Activated CD4-positive, alpha-beta memory T cell treated with anti-CD3 and anti-CD28 coated beads for 36 hours (primary cell): Measurements from ENCODE around the gene BHLHA15. TPM values are rescaled to one million over a fixed set of nuclear protein-coding genes. Genes with fewer than 3 reads are reported as not detected.

Experiments
- CTCF ChIA-PET: fragments of 350-600 bp; sonication (Branson Sonifier 250); formaldehyde crosslinking; loops from one replicate; lab custom pipeline; 2021; ENCODE audit warnings: antibody characterized with exemption, inconsistent platforms; lab: Charles Lee
- POLR2A ChIA-PET: fragments of 350-600 bp; sonication (Branson Sonifier 250); formaldehyde crosslinking; loops from one replicate; lab custom pipeline; 2021; ENCODE audit warnings: antibody characterized with exemption; lab: Charles Lee
- DNase-seq: peaks from one replicate; pipeline ENCODE4 v3.0.0-alpha.2; 2020
- H3K27ac Mint-ChIP-seq: one replicate; pipeline ENCODE4 v1.8.0; 2021; ENCODE audit warnings: mixed read lengths
- H3K27me3 Mint-ChIP-seq: one replicate; pipeline ENCODE4 v1.8.0; 2021; ENCODE audit warnings: mixed read lengths
- H3K36me3 Mint-ChIP-seq: one replicate; pipeline ENCODE4 v1.8.0; 2021; ENCODE audit warnings: mixed read lengths
- H3K4me1 Mint-ChIP-seq: one replicate; pipeline ENCODE4 v1.8.0; 2021; ENCODE audit warnings: low read depth, mixed read lengths
- H3K4me3 Mint-ChIP-seq: one replicate; pipeline ENCODE4 v1.8.0; 2021; ENCODE audit warnings: mild to moderate bottlenecking, mixed read lengths
- H3K9me3 Mint-ChIP-seq: one replicate; pipeline ENCODE4 v1.8.0; 2021; ENCODE audit warnings: mixed read lengths
- intact Hi-C: fragments of 100-400 bp; cut with micrococcal nuclease; formaldehyde crosslinking; loops from one replicate; pipeline ENCODE4 v1.15.1; 2023
- total RNA-seq, 2 experiments: library from RNA; stranded (reverse); gene quantifications; one replicate each; pipeline ENCODE4 v1.2.3, GENCODE V29; 2021

The BHLHA15 gene
- total RNA-seq, 2 experiments from 2014 or later = 0.67 TPM; not detected in 1

DNA sequence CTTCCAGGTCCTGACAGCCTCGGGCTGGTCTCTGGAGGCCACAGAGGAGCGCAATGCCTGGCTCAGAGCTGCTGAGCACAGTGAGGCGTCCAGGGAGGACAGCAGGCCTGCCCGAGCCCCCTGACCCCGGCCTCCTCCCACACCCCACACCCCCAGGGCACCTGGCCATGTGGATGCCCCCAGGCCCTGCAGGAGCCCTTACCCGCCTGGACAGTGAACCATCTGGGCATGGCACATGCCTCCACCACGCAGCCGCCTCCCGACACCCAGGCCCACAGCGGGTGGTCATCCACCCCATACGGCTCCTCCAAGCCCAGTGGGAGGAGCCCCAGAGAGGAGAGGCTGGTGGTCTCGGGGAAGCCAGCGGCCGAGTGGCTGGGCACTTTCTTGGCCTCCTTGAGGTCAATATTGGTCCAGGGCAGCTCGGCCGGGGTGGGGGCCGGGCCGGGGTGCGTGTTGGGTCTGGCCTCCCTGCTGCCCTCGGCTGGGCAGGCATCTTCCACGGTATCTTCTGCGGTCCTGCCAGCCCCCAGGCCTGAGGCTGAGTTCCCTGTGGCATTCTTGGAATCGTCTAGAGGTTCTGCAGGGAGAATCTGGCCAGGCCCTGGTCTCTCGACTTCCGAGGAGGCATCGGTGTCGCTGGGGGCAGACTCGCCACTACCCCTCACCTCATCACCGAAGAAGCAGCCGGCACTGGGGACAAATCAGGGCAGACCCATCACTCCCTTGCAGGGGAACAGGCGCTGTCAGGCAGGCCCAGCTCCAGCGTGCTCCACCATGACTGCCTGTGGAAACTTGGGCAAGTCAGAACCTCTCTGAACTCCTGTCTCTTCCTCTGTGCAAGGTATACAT lies 22.2 kb downstream of the BHLHA15 start:
- no peaks in the 10 kb centered on the region for H3K27me3 Mint-ChIP-seq
- no peak for DNase-seq
- ChIA-PET CTCF (no interaction called here), POLR2A (no interaction called here)
- no peaks in the 10 kb centered on the region for H3K9me3 Mint-ChIP-seq
- H3K4me1 Mint-ChIP-seq = no peaks in the 10 kb centered on the region
- peaks cover 6% of the 10 kb centered on the region for H3K36me3 Mint-ChIP-seq
- H3K27ac Mint-ChIP-seq = no peak overlapping the region
- no peak overlapping the region for H3K4me3 Mint-ChIP-seq
- intact Hi-C loops = no loop called here

DNA sequence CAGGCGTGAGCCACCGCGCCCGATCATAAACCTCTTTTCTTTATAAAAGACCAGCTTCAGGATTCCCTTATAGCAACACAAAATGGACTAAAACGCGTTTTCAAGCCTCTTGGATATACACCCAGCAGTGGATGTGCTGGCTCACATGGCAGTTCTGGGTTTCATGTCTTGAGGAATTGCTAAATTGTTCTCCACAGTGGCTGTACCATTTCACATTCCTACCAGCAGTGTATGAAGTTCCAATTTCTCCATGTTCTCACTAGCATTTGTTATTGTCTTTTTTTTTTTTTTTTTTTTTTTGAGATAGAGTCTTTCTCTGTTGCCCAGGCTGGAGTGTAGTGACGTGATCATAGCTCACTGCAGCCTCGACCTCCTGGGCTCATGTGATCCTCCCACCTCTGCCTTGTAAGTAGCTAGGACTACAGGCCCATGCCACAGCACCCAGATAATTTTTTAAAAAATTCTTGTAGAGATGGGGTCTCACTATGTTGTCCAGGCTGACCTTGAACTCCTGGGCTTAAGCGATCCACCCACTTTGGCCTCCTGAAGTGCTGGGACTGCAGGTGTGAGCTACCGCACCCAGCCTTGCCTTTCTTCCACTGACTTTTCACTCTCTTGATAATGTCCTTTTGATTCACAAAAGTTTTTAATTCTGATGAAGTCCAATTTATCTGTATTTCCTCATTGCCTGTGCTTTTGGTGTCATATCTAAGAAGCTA lies 23.3 kb downstream of the BHLHA15 start:
- Mint-ChIP-seq H3K27ac (no peak overlapping the region), H3K27me3 (no peaks in the 10 kb centered on the region), H3K4me3 (no peak overlapping the region), H3K4me1 (no peaks in the 10 kb centered on the region), H3K36me3 (peaks cover 11% of the 10 kb centered on the region), H3K9me3 (no peaks in the 10 kb centered on the region)
- ChIA-PET CTCF (no interaction called here), POLR2A (no interaction called here)
- intact Hi-C loops = no loop called here
- no peak for DNase-seq

DNA sequence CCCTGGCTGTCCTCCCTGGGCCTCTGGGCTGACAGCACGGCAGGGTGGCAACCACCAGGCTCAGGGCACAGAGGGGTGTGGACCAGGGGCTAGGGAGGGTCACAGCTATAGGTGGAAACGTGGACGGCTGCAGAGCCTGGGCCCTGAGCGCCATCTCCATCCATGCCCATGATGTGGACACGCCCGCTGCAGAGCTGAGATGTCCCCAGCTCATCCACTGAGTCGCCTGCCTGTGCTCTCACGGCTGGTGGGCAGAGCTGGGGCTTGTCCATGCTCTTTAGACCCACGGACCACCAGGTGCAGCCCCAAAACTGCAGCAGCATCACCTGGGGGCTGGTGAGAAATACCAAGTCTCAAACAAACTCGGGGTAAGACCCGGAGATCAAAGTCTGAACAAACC lies 24.7 kb downstream of the BHLHA15 start:
- peaks cover 18% of the 10 kb centered on the region for H3K36me3 Mint-ChIP-seq
- no peak overlapping the region for H3K27ac Mint-ChIP-seq
- intact Hi-C loops = no loop called here
- no peaks in the 10 kb centered on the region for H3K4me1 Mint-ChIP-seq
- ChIA-PET POLR2A (no interaction called here), CTCF (no interaction called here)
- H3K9me3 Mint-ChIP-seq = no peaks in the 10 kb centered on the region
- no peaks in the 10 kb centered on the region for H3K27me3 Mint-ChIP-seq
- DNase-seq = no peak
- H3K4me3 Mint-ChIP-seq = no peak overlapping the region

DNA sequence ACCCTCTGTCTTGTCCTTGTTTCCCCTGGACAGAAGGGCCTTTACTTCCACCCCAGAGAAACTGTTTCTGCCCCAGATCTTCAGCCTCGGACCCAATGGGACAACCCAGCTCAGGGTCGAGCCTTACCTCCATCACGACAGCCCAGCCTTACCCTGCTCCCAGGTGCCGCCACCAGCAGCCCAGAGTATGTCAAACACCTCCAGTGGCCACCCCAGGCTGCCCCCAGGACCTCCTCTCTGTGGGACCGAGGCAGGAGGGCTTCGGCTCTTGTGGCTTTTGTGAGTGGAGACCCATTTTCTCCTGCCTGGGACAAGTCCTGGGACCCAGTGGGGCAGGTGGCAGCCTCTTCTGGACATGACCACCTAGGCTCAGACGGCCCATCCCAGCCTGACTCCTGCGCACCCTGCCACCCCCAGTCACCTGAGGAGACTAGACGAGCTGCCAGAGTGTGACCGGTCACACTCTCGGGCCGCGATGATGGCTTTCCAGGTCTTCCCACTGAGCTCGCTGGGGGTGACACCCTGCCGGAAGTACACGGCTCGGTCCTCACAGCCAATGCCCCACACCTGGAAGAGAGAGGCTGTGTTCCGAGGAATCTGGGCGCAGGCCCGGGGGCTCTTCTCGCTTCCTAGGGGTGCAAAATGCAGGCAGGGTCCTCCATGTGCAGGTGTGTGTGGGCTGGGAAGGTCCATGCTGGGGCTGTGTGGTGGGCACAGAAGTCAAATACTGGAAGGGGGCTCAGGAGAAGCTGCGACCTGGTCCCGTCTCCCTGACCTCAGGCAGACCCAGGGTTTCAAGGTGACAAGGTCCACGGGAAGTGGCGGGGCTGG lies 25.3 kb downstream of the BHLHA15 start:
- Mint-ChIP-seq H3K4me1 (no peaks in the 10 kb centered on the region), H3K36me3 (peaks cover 24% of the 10 kb centered on the region), H3K4me3 (no peak overlapping the region), H3K9me3 (no peaks in the 10 kb centered on the region), H3K27ac (no peak overlapping the region), H3K27me3 (no peaks in the 10 kb centered on the region)
- intact Hi-C loops = no loop called here
- CTCF ChIA-PET = interaction anchor here (0.6 kb wide), 1 partner anchor 148 kb away, joined by 4 read pairs; no protein-coding TSS in a partner anchor
- no peak for DNase-seq
- POLR2A ChIA-PET = no interaction called here

DNA sequence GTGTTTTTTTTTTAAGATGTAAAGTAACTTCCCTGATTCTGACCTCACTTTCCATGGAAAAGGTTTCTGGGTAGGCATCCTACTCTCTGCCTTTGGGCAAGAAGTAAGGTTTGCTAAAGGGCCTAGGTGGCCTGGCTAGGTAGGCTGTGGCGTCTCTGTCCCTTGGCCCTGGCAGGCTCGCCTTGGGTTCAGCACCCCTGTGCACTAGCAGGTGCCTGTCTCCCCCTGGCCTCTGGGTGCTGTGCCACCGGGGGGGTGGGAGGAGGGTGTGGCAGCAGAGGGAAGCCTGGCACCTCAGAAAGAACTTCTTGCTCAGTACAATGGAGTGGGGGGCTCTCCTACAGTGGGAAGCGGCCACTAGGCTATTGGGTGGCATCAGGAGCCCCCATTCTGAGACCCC lies 26.8 kb downstream of the BHLHA15 start:
- DNase-seq = no peak
- no peaks in the 10 kb centered on the region for H3K4me1 Mint-ChIP-seq
- POLR2A ChIA-PET = no interaction called here
- no peak overlapping the region for H3K27ac Mint-ChIP-seq
- intact Hi-C loops = no loop called here
- H3K4me3 Mint-ChIP-seq = no peak overlapping the region
- CTCF ChIA-PET = no interaction called here
- no peaks in the 10 kb centered on the region for H3K9me3 Mint-ChIP-seq
- peaks cover 24% of the 10 kb centered on the region for H3K36me3 Mint-ChIP-seq
- H3K27me3 Mint-ChIP-seq = no peaks in the 10 kb centered on the region

DNA sequence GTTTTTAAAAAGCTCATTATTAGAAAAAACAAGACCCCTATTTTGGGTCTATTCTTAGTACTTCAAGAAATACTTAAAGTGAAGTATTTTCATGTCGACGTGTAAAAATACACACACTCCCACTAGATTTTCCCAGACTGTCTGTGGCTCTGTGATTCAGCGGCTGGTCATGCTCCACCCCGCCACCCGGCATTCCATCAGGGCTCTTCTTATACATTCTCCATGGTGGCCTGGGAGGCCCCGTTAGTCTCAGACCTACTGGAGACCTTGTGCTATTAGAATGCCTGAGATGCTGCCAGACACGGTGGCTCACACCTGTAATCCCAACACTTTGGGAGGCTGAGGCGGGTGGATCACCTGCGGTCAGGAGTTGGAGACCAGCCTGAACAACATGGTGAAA lies 27.7 kb downstream of the BHLHA15 start:
- DNase-seq = no peak
- Mint-ChIP-seq H3K27me3 (no peaks in the 10 kb centered on the region), H3K4me3 (no peak overlapping the region), H3K4me1 (no peaks in the 10 kb centered on the region), H3K27ac (no peak overlapping the region), H3K36me3 (peaks cover 24% of the 10 kb centered on the region), H3K9me3 (no peaks in the 10 kb centered on the region)
- ChIA-PET CTCF (interaction anchor here (0.6 kb wide), 1 partner anchor 218 kb away, joined by 3 read pairs; no protein-coding TSS in a partner anchor), POLR2A (no interaction called here)
- intact Hi-C loops = no loop called here

DNA sequence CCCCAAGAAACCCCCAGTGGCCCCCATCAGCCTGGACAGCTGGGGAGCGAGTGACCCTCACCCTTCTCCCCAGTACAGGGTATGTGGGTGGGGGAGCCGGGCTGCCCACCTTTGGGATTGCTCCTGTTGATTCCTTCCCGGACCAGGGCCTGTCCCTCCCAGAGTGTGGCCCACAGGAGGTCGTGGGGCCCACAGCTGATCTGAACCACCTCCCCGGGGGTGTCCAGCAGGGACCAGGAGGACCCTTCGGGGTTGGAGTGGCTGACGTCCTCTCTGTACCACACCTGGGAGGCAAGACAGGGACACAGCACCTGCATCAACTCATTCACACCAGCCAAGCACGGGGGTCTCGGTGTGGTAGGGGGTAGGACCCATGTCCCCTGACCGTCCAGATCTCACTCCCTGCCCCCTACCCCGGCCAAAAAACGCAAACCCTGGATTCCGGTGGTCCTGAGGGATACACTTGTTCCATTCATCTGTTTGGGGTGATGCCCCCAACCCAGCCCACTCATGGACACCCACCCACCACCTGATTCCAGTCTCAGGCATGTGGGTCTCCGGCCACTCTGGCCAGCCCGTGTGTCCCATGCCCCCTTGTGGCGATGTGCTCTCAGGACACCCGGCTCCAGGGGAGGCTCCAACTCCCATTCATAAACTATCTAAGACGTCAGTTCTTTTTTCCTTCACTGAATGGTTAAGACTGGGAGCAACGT lies 29.9 kb downstream of the BHLHA15 start:
- no peaks in the 10 kb centered on the region for H3K9me3 Mint-ChIP-seq
- no peaks in the 10 kb centered on the region for H3K27me3 Mint-ChIP-seq
- H3K27ac Mint-ChIP-seq = no peak overlapping the region
- intact Hi-C loops = no loop called here
- DNase-seq = peak; percentile 36
- ChIA-PET POLR2A (no interaction called here), CTCF (interaction anchor here (1.2 kb wide), 1 partner anchor 10 kb away, joined by 5 read pairs; no protein-coding TSS in a partner anchor)
- no peaks in the 10 kb centered on the region for H3K4me1 Mint-ChIP-seq
- H3K36me3 Mint-ChIP-seq = peaks cover 21% of the 10 kb centered on the region
- H3K4me3 Mint-ChIP-seq = no peak overlapping the region

DNA sequence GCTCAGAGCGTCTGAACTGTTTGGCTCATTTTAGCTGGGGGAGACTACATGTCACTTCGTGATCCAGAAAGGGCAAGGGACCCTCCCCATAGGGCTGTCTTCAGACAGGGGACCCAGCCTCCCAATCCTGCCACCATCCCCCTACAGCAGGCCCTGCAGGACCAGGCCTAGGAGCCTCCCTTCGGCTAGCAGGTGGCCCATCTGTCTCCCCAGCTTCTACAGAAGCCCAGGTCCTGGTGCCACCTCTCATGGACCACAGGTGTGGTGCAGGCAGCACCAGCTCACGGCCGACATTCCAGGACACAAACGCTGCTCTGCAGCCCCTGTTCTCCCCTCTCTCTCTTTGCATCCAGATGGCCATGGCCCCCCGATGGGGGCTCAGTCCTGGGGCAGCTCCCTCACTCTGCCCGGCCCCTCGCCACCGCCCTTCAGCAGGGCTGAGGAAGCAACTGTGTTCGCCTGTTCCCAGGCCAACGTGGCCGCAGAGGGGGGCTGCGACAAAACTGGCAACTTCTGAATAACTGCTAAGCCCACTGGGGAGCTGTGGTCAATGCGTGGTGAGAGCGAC lies 30.5 kb downstream of the BHLHA15 start:
- H3K27ac Mint-ChIP-seq = no peak overlapping the region
- no peaks in the 10 kb centered on the region for H3K27me3 Mint-ChIP-seq
- H3K4me3 Mint-ChIP-seq = no peak overlapping the region
- H3K4me1 Mint-ChIP-seq = no peaks in the 10 kb centered on the region
- intact Hi-C loops = no loop called here
- peaks cover 21% of the 10 kb centered on the region for H3K36me3 Mint-ChIP-seq
- no peak for DNase-seq
- H3K9me3 Mint-ChIP-seq = no peaks in the 10 kb centered on the region
- ChIA-PET POLR2A (no interaction called here), CTCF (interaction anchor here (1.2 kb wide), 1 partner anchor 9 kb away, joined by 5 read pairs; no protein-coding TSS in a partner anchor)

DNA sequence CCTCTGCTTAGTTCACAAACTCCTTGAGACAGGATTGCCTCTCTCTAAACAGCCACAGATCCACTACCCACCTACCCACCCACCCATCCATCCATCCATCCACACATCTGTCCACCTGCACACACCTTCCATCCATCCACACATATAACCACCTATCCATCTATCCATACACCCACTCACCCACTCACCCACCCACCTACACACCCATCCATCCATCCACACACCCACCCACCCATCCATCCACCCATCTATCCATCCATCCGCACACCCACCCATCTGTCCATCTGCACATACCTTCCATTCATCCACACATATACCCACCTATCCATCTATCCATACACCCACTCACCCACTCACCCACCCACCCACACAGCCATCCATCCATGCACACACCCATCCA lies 31.1 kb downstream of the BHLHA15 start:
- Mint-ChIP-seq H3K9me3 (no peaks in the 10 kb centered on the region), H3K36me3 (peaks cover 21% of the 10 kb centered on the region), H3K27me3 (no peaks in the 10 kb centered on the region), H3K27ac (no peak overlapping the region), H3K4me3 (no peak overlapping the region), H3K4me1 (no peaks in the 10 kb centered on the region)
- DNase-seq = no peak
- POLR2A ChIA-PET = no interaction called here
- intact Hi-C loops = no loop called here
- CTCF ChIA-PET = interaction anchor here (1.2 kb wide), 1 partner anchor 8 kb away, joined by 5 read pairs; no protein-coding TSS in a partner anchor

DNA sequence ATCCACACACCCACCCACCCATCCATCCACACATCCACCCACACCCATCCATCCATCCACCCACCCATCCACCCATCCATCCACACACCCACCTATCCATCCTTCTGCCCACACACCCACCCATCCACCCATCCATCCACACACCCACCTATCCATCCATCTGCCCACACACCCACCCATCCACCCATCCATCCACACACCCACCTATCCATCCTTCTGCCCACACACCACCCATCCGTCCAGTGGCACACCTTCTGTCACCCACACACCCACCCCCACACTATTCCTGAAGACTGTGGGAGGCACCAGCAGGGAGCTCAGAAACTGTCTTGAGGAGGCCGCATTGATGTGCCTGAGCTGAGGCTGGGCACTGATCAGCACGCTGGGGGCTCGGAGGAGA lies 31.7 kb downstream of the BHLHA15 start:
- no peaks in the 10 kb centered on the region for H3K27me3 Mint-ChIP-seq
- H3K4me1 Mint-ChIP-seq = peaks cover 1% of the 10 kb centered on the region
- ChIA-PET POLR2A (no interaction called here), CTCF (no interaction called here)
- intact Hi-C loops = no loop called here
- H3K27ac Mint-ChIP-seq = no peak overlapping the region
- H3K9me3 Mint-ChIP-seq = no peaks in the 10 kb centered on the region
- H3K36me3 Mint-ChIP-seq = peaks cover 20% of the 10 kb centered on the region
- DNase-seq = no peak
- no peak overlapping the region for H3K4me3 Mint-ChIP-seq

DNA sequence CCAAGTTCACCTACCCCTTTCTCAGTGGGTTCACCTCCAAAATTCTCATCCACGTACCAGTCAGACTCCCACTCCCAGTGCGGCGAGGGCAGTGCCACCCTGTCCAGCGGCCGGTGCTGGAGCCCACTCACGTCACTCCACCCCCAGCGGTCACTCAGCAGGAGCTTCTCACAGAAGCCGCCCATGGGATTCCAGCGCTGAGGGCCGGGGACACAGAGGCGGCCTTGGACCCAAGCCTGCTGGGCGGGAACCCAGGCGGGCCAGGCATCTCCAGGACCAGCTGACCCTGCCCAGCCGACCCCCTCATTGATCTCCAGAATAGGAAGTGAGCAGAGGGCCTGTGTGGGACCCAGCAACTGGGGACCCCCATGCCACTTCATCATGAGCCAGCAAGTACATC lies 33.6 kb downstream of the BHLHA15 start:
- intact Hi-C loops = no loop called here
- Mint-ChIP-seq H3K36me3 (peaks cover 19% of the 10 kb centered on the region), H3K4me1 (peaks cover 15% of the 10 kb centered on the region), H3K9me3 (no peaks in the 10 kb centered on the region), H3K4me3 (no peak overlapping the region), H3K27me3 (no peaks in the 10 kb centered on the region), H3K27ac (no peak overlapping the region)
- DNase-seq = no peak
- CTCF ChIA-PET = no interaction called here
- POLR2A ChIA-PET = no interaction called here
